ENCODE results near the gene E4F1.

The E4F1 gene

GRCh38 chr16:2209258-2210008 is 14.0 kb upstream of the E4F1 start:
- no peak for DNase-seq (ENCODE audit: extremely low read depth, low read depth)
- no peak overlapping the region for H3K4me3 ChIP-seq (replicated peaks; ENCODE audit: low read depth, low read length)
- no peak for TF ChIP-seq CTCF (IDR thresholded peaks at IDR 0.05; ENCODE audit: low read depth, low read length, missing control alignments)

- no peak for TF ChIP-seq CTCF (IDR thresholded peaks at IDR 0.05; ENCODE audit: low read depth, low read length, missing control alignments)
- H3K4me3 ChIP-seq (replicated peaks; ENCODE audit: low read depth, low read length) = no peak overlapping the region
These were observed 13.4 kb upstream of the E4F1 start for GRCh38 chr16:2210009-2210332.

GRCh38 chr16:2210386-2211365 is 12.7 kb upstream of the E4F1 start, which contains the start of gene BRICD5:
TSS of gene BRICD5 (minus strand) at chr16:2210863. CDS start at chr16:2210833, 30 bp downstream.
- no peak for TF ChIP-seq CTCF (IDR thresholded peaks at IDR 0.05; ENCODE audit: low read depth, low read length, missing control alignments)
- no peak within 1 kb of the TSS for H3K4me3 ChIP-seq (replicated peaks; ENCODE audit: low read depth, low read length)
- no peak for DNase-seq (ENCODE audit: extremely low read depth, low read depth)

More at GRCh38 chr16:2210009-2210332, 13.4 kb upstream of the E4F1 start:
- DNase-seq (ENCODE audit: extremely low read depth, low read depth) = no peak

- peak overlapping the region; percentile 68; the same call in 1 of the 2 replicates for H3K4me3 ChIP-seq (replicated peaks; ENCODE audit: low read depth, low read length)
- no peak for DNase-seq (ENCODE audit: extremely low read depth, low read depth)
- TF ChIP-seq CTCF (IDR thresholded peaks at IDR 0.05; ENCODE audit: low read depth, low read length, missing control alignments) = no peak
These were observed 11.5 kb upstream of the E4F1 start for GRCh38 chr16:2211923-2212347.

GRCh38 chr16:2212362-2213324 is 10.7 kb upstream of the E4F1 start:
- no peak for DNase-seq (ENCODE audit: extremely low read depth, low read depth)
- TF ChIP-seq CTCF (IDR thresholded peaks at IDR 0.05; ENCODE audit: low read depth, low read length, missing control alignments) = no peak
- H3K4me3 ChIP-seq (replicated peaks; ENCODE audit: low read depth, low read length) = peak overlapping the region; percentile 68

Measured in HFF-Myc (cell line).